Activated T-helper 9 cell treated with anti-CD3 and anti-CD28 coated beads, Interleukin-2, amount 50 U/mL, for 16 hours (primary cell): ENCODE measurements around the gene TNNT3.
A peak's percentile ranks its signal among the peaks of the same experiment; 100 is the strongest.
"Not testable (repeated sequence)": the region's sequence is repeated elsewhere in the genome, so short reads cannot be mapped to it uniquely, and the experiment has no call there.

Experiments
- DNase-seq: peaks from one replicate; pipeline ENCODE4 v3.0.0-alpha.2; 2020; ENCODE audit warnings: low read depth

The TNNT3 gene

GRCh38 chr11:1919391-1920127 lies at the start of gene TNNT3:
Gene TNNT3, plus strand, starts transcription at chr11:1919703. Its CDS starts 3,172 bp downstream, at chr11:1922875.
- no peak for DNase-seq

GRCh38 chr11:1870326-1870696 lies 49.2 kb upstream of the TNNT3 start:
- DNase-seq, result no peak

- peak; percentile 28 for DNase-seq
Observed at GRCh38 chr11:1870721-1871466, 48.6 kb upstream of the TNNT3 start.

- DNase-seq, result no peak
Observed at GRCh38 chr11:1871531-1871930, 48.0 kb upstream of the TNNT3 start.

- no peak for DNase-seq
Observed at GRCh38 chr11:1872267-1872985, 47.1 kb upstream of the TNNT3 start.

GRCh38 chr11:1873048-1873812 lies 46.3 kb upstream of the TNNT3 start:
- no peak for DNase-seq

- not testable (repeated sequence) for DNase-seq
Observed at GRCh38 chr11:1873813-1874150, 45.7 kb upstream of the TNNT3 start.

GRCh38 chr11:1874441-1875092 lies 44.9 kb upstream of the TNNT3 start:
- peak; percentile 0 for DNase-seq

GRCh38 chr11:1875093-1875850 lies 44.2 kb upstream of the TNNT3 start:
- no peak for DNase-seq

- not testable (repeated sequence) for DNase-seq
Observed at GRCh38 chr11:1875851-1876301, 43.6 kb upstream of the TNNT3 start.

- DNase-seq, result peak; percentile 0
Observed at GRCh38 chr11:1876361-1877063, 43.0 kb upstream of the TNNT3 start.

GRCh38 chr11:1877211-1878136 lies 42.0 kb upstream of the TNNT3 start:
- DNase-seq, result peak; percentile 0

- no peak for DNase-seq
Observed at GRCh38 chr11:1878137-1879031, 41.1 kb upstream of the TNNT3 start.

GRCh38 chr11:1879342-1879940 lies 40.1 kb upstream of the TNNT3 start:
- no peak for DNase-seq

GRCh38 chr11:1879941-1880720 lies 39.4 kb upstream of the TNNT3 start:
- no peak for DNase-seq

- DNase-seq, result no peak
Observed at GRCh38 chr11:1880746-1881441, 38.6 kb upstream of the TNNT3 start.
